GM13977 (cell line): ENCODE measurements around the gene CCDC192.

ENCODE experiments used
- DNase-seq: peaks from one replicate; pipeline ENCODE4 v3.0.0; 2012; ENCODE audit warnings: low spot score
- CTCF ChIP-seq: IDR thresholded peaks from 2 replicates; pipeline ENCODE4 v1.5.1; 2012; ENCODE audit warnings: mild to moderate bottlenecking, control low read depth; ENCODE audit not compliant: insufficient read depth; ENCODE audit errors: extremely low read depth, missing control alignments
- in situ Hi-C: fragments of 300-500 bp; cut with MboI; formaldehyde crosslinking; loops from one replicate; pipeline ENCODE4 v1.12.0; 2022; ENCODE audit warnings: low sequenced_read_pairs, low pct_unique_long_range_greater_than_20kb, mixed read lengths, inconsistent platforms; ENCODE audit not compliant: unreplicated experiment

CCDC192 gene

GRCh38 chr5:127804886-127805426, 101.8 kb downstream of the CCDC192 start:
- no peak for DNase-seq
- TF ChIP-seq CTCF = no peak
- in situ Hi-C loops = no loop called here

GRCh38 chr5:127805448-127805847, 102.3 kb downstream of the CCDC192 start:
- no peak for DNase-seq
- no peak for TF ChIP-seq CTCF
- in situ Hi-C loops = no loop called here

GRCh38 chr5:127806776-127807175, 103.6 kb downstream of the CCDC192 start:
- no peak for TF ChIP-seq CTCF
- no peak for DNase-seq
- in situ Hi-C loops = no loop called here

- TF ChIP-seq CTCF = no peak
- in situ Hi-C loops = no loop called here
- DNase-seq = no peak
These were observed 106.3 kb downstream of the CCDC192 start for GRCh38 chr5:127809533-127809932.

GRCh38 chr5:127810017-127810416, 106.8 kb downstream of the CCDC192 start:
- in situ Hi-C loops = no loop called here
- TF ChIP-seq CTCF = no peak

GRCh38 chr5:127810707-127811490, 107.7 kb downstream of the CCDC192 start:
- TF ChIP-seq CTCF = no peak
- in situ Hi-C loops = no loop called here

More at GRCh38 chr5:127810017-127810416, 106.8 kb downstream of the CCDC192 start:
- no peak for DNase-seq

More at GRCh38 chr5:127810707-127811490, 107.7 kb downstream of the CCDC192 start:
- no peak for DNase-seq
